Nephron (organoid): Measurements from ENCODE around the gene CLK3.

Experiments
- H3K27ac Mint-ChIP-seq, 3 experiments: 2 replicates each; pipeline ENCODE4 v1.8.0; 2020; ENCODE audit warnings: mixed read lengths in 3 of 3, mild to moderate bottlenecking in 2 of 3, moderate library complexity in 1 of 3
- H3K27me3 Mint-ChIP-seq: 2 replicates; pipeline ENCODE4 v1.8.0; 2021; ENCODE audit warnings: low read depth, mild to moderate bottlenecking, moderate library complexity, mixed read lengths
- H3K36me3 Mint-ChIP-seq: 2 replicates; pipeline ENCODE4 v1.8.0; 2020; ENCODE audit warnings: low read depth, mixed read lengths
- H3K4me1 Mint-ChIP-seq: 2 replicates; pipeline ENCODE4 v1.8.0; 2020; ENCODE audit warnings: mixed read lengths
- H3K4me3 Mint-ChIP-seq, 3 experiments: 2 replicates each; pipeline ENCODE4 v1.8.0; 2020; ENCODE audit warnings: mild to moderate bottlenecking in 3 of 3, mixed read lengths in 3 of 3, moderate library complexity in 2 of 3
- H3K9me3 Mint-ChIP-seq: 2 replicates; pipeline ENCODE4 v1.8.0; 2020; ENCODE audit warnings: mixed read lengths
- TF ChIP-seq, protein P1 (sequence below), 3 experiments: fragments of 200-600 bp; sonication (generic); IDR thresholded peaks; one replicate each; pipeline ENCODE4 v1.5.0; 2021; ENCODE audit warnings: antibody characterized with exemption in 3 of 3; ENCODE audit not compliant: unreplicated experiment in 3 of 3

The CLK3 gene

GRCh38 chr15:74603789-74604705 lies 11.6 kb upstream of the CLK3 start:
- no peaks in the 10 kb centered on the region for H3K4me1 Mint-ChIP-seq
- TF ChIP-seq, protein P1, sequence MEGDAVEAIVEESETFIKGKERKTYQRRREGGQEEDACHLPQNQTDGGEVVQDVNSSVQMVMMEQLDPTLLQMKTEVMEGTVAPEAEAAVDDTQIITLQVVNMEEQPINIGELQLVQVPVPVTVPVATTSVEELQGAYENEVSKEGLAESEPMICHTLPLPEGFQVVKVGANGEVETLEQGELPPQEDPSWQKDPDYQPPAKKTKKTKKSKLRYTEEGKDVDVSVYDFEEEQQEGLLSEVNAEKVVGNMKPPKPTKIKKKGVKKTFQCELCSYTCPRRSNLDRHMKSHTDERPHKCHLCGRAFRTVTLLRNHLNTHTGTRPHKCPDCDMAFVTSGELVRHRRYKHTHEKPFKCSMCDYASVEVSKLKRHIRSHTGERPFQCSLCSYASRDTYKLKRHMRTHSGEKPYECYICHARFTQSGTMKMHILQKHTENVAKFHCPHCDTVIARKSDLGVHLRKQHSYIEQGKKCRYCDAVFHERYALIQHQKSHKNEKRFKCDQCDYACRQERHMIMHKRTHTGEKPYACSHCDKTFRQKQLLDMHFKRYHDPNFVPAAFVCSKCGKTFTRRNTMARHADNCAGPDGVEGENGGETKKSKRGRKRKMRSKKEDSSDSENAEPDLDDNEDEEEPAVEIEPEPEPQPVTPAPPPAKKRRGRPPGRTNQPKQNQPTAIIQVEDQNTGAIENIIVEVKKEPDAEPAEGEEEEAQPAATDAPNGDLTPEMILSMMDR (IDR thresholded peaks at IDR 0.05; ENCODE audit: unreplicated experiment in 3 of 3) = no peak
- H3K27me3 Mint-ChIP-seq = peaks cover 8% of the 10 kb centered on the region
- no peak overlapping the region for H3K4me3 Mint-ChIP-seq
- peaks cover 2% of the 10 kb centered on the region for H3K36me3 Mint-ChIP-seq
- H3K9me3 Mint-ChIP-seq = no peaks in the 10 kb centered on the region
- H3K27ac Mint-ChIP-seq = no peak overlapping the region

DNA sequence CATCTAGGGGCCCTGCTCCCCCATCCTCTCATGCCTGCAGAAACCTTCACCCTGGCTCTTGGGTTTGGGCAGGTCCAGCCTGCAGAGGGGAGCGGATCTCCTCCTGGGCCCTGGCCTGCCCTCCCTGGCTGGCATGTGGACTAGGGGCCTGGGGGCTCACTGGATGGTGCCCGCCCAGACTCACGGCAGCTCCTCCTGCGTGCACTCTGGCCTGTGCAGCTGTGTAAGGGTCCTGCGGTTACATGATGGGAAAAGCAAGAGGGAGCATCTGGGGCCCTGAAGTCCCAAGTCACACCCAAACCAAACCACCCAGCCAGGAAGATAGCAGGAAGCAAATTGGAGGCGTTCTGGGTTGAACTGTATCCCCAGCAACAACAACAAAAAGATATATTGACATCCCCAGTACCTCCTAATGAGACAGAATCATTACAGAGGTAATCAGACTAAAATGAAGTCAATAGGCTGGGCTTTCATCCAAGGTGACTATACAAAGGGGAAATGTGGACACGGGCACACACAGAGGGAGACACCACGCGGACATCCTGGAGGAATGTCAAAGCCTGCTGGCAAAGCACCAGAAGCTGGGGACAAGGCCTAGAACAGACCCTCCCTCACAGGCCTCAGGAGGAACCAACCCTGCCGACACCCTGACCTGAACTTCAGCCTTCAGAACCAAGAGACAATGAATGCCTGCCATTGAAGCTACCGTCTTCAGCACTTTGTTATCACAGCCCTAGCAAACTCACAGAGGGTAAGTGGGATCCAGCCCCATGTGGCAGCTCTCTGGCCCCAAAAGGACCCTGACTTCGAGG lies 10.4 kb upstream of the CLK3 start:
- Mint-ChIP-seq H3K4me1 (no peaks in the 10 kb centered on the region), H3K27ac (no peak overlapping the region), H3K4me3 (no peak overlapping the region)

GRCh38 chr15:74605795-74606150 lies 9.9 kb upstream of the CLK3 start:
- Mint-ChIP-seq H3K27ac (no peak overlapping the region), H3K4me3 (no peak overlapping the region), H3K9me3 (no peaks in the 10 kb centered on the region), H3K4me1 (peaks cover 6% of the 10 kb centered on the region), H3K27me3 (peaks cover 9% of the 10 kb centered on the region), H3K36me3 (no peaks in the 10 kb centered on the region)
- TF ChIP-seq, protein P1 (IDR thresholded peaks at IDR 0.05; ENCODE audit: unreplicated experiment in 3 of 3) = no peak

More for the DNA sequence above, 10.4 kb upstream of the CLK3 start:
- Mint-ChIP-seq H3K9me3 (no peaks in the 10 kb centered on the region), H3K36me3 (no peaks in the 10 kb centered on the region), H3K27me3 (peaks cover 8% of the 10 kb centered on the region)
- TF ChIP-seq, protein P1 (IDR thresholded peaks at IDR 0.05; ENCODE audit: unreplicated experiment in 3 of 3) = no peak

GRCh38 chr15:74608786-74609185 lies 6.8 kb upstream of the CLK3 start:
- H3K4me3 Mint-ChIP-seq = no peak overlapping the region
- TF ChIP-seq, protein P1 (IDR thresholded peaks at IDR 0.05; ENCODE audit: unreplicated experiment in 3 of 3) = no peak
- H3K36me3 Mint-ChIP-seq = no peaks in the 10 kb centered on the region
- no peak overlapping the region for H3K27ac Mint-ChIP-seq
- H3K27me3 Mint-ChIP-seq = peaks cover 12% of the 10 kb centered on the region
- peaks cover 10% of the 10 kb centered on the region for H3K4me1 Mint-ChIP-seq
- H3K9me3 Mint-ChIP-seq = no peaks in the 10 kb centered on the region

- no peaks in the 10 kb centered on the region for H3K36me3 Mint-ChIP-seq
- H3K27me3 Mint-ChIP-seq = peaks cover 12% of the 10 kb centered on the region
- TF ChIP-seq, protein P1 (IDR thresholded peaks at IDR 0.05; ENCODE audit: unreplicated experiment in 3 of 3) = no peak
- H3K4me1 Mint-ChIP-seq = peaks cover 10% of the 10 kb centered on the region
- H3K9me3 Mint-ChIP-seq = no peaks in the 10 kb centered on the region
- no peak overlapping the region for H3K27ac Mint-ChIP-seq
- H3K4me3 Mint-ChIP-seq = no peak overlapping the region
These were observed 5.7 kb upstream of the CLK3 start for GRCh38 chr15:74609938-74610301.
